HPDE6-E6E7 (cell line): ENCODE measurements around the gene VSIG4.
"Not testable (repeated sequence)": the region's sequence is repeated elsewhere in the genome, so short reads cannot be mapped to it uniquely, and the experiment has no call there.

Source experiments
- DNase-seq: peaks from one replicate; pipeline ENCODE4 v3.0.0; 2011; ENCODE audit warnings: missing footprints; ENCODE audit errors: extremely low spot score

The VSIG4 gene

DNA sequence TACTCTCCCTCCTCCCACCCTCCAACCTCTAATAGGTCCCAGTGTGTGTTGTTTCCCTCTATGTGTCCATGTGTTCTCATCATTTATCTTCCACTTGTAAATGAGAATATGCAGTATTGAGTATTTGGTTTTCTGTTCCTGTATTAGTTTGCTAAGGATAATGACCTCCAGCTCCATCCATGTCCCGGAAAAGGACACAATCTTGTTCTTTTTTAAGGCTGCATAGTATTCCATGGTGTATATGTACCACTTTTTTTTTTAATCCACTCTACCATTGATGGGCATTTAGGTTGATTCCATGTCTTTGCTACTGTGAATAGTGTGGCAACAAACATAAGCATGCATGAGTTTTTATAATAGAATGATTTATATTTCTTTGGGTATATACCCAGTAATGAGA lies 62.7 kb downstream of the VSIG4 start:
- not testable (repeated sequence) for DNase-seq

DNA sequence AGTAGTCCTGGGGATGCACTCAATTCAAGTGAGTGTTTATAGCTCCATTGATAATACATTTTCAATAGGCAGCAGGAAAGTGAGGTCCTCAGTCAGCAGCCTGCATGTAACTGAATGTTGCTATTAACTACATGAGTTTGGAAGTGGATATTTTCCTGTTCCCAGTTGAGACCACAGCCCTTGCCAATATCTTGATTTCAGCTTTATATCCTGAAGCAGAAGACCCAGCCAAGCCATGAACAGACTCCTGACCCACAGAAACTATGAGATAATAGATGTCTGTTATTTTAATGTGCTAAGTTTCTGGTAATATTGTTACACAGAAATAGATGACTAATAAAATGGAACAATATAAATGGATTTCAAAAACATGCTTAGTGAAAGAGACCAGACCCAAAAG lies 63.7 kb downstream of the VSIG4 start:
- DNase-seq, result no peak

DNA sequence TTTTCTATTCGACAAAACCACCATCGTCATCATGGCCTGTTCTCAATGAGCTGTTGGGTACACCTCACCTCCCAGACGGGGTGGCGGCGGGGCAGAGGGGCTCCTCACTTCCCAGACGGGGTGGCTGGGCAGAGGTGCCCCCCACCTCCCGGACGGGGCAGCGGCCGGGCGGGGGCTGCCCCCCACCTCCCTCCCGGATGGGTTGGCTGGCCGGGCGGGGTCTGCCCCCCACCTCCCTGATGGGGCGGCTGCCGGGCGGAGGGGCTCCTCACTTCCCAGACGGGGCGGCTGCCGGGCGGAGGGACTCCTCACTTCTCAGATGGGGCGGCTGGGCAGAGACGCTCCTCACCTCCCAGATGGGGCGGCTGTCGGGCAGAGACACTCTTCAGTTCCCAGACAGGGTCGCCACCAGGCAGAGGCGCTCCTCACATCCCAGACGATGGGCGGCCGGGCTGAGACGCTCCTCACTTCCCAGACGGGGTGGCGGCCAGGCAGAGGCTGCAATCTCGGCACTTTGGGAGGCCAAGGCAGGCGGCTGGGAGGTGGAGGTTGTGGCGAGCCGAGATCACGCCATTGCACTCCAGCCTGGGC lies 64.6 kb downstream of the VSIG4 start:
- not testable (repeated sequence) for DNase-seq
